ENCODE data around the gene INCA1.
"Not testable (repeated sequence)": the region's sequence is repeated elsewhere in the genome, so short reads cannot be mapped to it uniquely, and the experiment has no call there.

The INCA1 gene

DNA sequence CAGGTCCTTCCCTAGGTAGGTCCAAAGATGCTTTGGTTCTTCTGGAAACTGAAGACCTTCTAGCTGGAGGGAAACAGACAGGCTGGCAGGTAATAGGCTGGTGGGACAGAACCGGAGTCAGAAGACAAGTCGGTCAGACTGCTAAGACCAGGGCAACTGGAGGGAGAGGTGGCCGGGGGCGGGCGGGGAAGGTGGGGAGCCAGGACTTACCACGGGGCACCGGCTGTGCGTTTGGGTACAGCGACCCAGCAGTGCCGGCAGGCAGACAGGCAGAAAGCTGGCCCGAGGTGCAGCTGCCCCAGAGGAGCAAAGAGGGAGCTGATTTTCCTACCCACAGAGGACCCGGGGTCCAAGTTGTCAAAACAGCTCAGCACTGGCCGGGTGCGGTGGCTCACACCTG, 37.3 kb upstream of the INCA1 start:
- no peak overlapping the region for H3K4me3 ChIP-seq (ENCODE audit: low read length)
- no peak for DNase-seq (ENCODE audit: low read depth)
- TF ChIP-seq CTCF (conservative IDR thresholded peaks at IDR 0.05; ENCODE audit: low read length): no peak

- DNase-seq (ENCODE audit: low read depth): no peak
- H3K4me3 ChIP-seq (ENCODE audit: low read length): no peak overlapping the region
- TF ChIP-seq CTCF (conservative IDR thresholded peaks at IDR 0.05; ENCODE audit: low read length): no peak
Observed at GRCh38 chr17:5034063-5034462, 36.7 kb upstream of the INCA1 start.

GRCh38 chr17:5033352-5034015, 36.2 kb upstream of the INCA1 start:
- H3K4me3 ChIP-seq (ENCODE audit: low read length): no peak overlapping the region
- no peak for DNase-seq (ENCODE audit: low read depth)
- TF ChIP-seq CTCF (conservative IDR thresholded peaks at IDR 0.05; ENCODE audit: low read length): no peak

DNA sequence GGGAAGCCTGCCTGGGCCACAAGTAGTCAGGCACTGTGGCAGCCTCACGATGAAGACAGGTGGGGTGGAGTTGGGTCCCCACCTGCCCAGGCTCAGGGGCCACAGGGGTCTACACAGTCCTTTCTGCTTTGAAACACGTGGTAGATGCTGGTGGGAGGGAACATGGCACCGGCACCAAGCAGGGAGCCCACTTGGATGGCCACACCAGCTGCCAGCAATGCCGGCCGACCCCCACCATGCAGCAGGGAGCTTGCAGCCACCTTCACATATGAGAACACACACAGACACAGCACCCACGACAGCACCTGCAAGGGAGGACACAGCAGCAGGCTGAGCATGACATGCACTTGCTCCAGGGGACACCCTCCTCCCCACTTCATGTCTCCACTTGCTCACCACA, 35.5 kb upstream of the INCA1 start:
- H3K4me3 ChIP-seq (ENCODE audit: low read length): no peak overlapping the region
- no peak for DNase-seq (ENCODE audit: low read depth)
- TF ChIP-seq CTCF (conservative IDR thresholded peaks at IDR 0.05; ENCODE audit: low read length): no peak

GRCh38 chr17:5031365-5032082, 34.2 kb upstream of the INCA1 start:
- peak; percentile 67 for DNase-seq (ENCODE audit: low read depth)
- H3K4me3 ChIP-seq (ENCODE audit: low read length): peak overlapping the region; percentile 54
- TF ChIP-seq CTCF (conservative IDR thresholded peaks at IDR 0.05; ENCODE audit: low read length): peak; percentile 81

DNA sequence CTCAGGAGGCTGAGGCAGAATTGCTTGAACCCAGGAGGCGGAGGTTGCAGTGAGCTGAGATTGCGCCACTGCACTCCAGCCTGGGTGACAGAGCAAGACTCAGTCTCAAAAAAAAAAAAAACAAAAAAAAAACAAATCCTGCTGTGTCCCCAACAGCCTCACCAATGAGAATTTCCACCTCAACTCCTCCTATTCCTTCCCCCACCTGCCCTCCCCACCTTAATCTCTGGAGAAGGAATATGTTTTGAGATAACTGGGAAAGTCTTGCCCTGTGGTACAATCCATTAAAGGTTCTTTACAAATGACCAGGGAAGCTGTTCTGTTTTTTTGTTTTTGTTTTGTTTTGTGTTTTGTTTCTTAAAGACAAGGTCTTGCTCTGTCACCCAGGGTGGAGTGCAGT, 32.8 kb upstream of the INCA1 start:
- H3K4me3 ChIP-seq (ENCODE audit: low read length); DNase-seq (ENCODE audit: low read depth): not testable (repeated sequence)

DNA sequence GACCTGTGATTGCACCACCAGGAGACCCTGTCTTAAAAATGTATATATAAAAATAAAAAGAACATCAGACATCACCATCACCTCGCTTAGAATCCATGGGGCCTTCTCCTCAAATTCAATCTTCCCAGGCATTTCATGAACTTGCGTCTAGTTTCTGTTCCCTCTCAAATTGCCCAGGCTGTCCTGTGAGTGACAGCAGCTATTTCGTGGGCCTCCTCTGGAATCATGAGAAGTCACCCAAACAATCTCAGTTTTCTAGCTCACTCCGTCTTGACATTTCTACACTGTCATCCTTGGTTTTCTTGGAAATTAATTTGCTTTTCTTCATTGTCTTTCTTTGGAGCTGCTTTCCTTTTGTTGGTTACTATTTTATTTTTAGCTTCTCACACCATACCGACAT, 30.6 kb upstream of the INCA1 start:
- no peak for DNase-seq (ENCODE audit: low read depth)
- no peak for TF ChIP-seq CTCF (conservative IDR thresholded peaks at IDR 0.05; ENCODE audit: low read length)
- no peak overlapping the region for H3K4me3 ChIP-seq (ENCODE audit: low read length)
